Measurements from ENCODE around the gene PRKN.

DNA sequence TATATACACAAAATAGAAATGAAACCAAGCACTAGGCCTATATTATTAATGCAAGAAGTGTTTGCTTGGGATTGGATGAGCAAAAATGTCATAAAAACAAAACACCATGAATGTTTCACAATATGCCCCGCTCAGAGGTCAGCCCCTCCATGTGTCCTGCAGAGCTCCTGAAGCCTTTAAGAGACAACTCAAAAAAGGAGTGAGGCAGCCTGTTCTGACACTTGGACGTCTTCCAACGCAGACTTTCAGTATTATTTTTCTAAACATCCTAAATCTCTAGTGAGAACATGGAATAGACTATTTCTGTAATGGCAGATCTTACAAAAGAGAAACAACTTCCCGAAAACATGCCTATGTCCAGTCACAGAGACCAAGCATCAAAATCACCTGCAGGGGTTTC, 322.6 kb downstream of the PRKN start:
- TF ChIP-seq GATA2 (IDR thresholded peaks at IDR 0.05; ENCODE audit: low read depth, low read length) (no peak), GATA3 (IDR thresholded peaks at IDR 0.05; ENCODE audit: low read depth, low read length) (no peak)
